K562 (cell line): ENCODE results near the gene SMIM29. TPM values are rescaled to one million over a fixed set of nuclear protein-coding genes. Genes with fewer than 3 reads are reported as not detected.

ENCODE experiments used
- ARID1B ChIP-seq: fragments of 450-650 bp; IDR thresholded peaks from 2 replicates; pipeline ENCODE4 v1.6.1; 2016; ENCODE audit warnings: antibody characterized with exemption, mild to moderate bottlenecking, inconsistent platforms
- ATF2 ChIP-seq: sonication (generic); formaldehyde crosslinking; IDR thresholded peaks from 2 replicates; pipeline ENCODE4 v1.8.1; 2022; ENCODE audit warnings: missing genetic modification reagents
- CBX3 ChIP-seq, 2 experiments: IDR thresholded peaks; 1 replicate in 1 of 2; 2 replicates in 1 of 2; pipeline ENCODE4 v1.6.1; 2012; ENCODE audit warnings: inconsistent platforms in 2 of 2, low read length in 2 of 2, borderline replicate concordance in 1 of 2, control low read depth in 1 of 2
- CHD2 ChIP-seq: IDR thresholded peaks from 2 replicates; pipeline ENCODE4 v1.6.1; 2011; ENCODE audit warnings: low read depth, low read length
- HLTF ChIP-seq: fragments of 450-650 bp; IDR thresholded peaks from 2 replicates; pipeline ENCODE4 v1.6.1; 2016
- NUFIP1 ChIP-seq: fragments of 450-650 bp; IDR thresholded peaks from 2 replicates; pipeline ENCODE4 v1.6.1; 2018; ENCODE audit not compliant: partially characterized antibody
- OTX1 ChIP-seq: fragments of 450-650 bp; formaldehyde crosslinking; IDR thresholded peaks from 2 replicates; pipeline ENCODE4 v1.4.0; 2022; ENCODE audit warnings: mild to moderate bottlenecking
- PHB ChIP-seq: fragments of 250-450 bp; sonication (Bioruptor Pico); IDR thresholded peaks from 2 replicates; pipeline ENCODE4 v1.5.0; 2021
- TFAP4 ChIP-seq: sonication (generic); formaldehyde crosslinking; IDR thresholded peaks from 2 replicates; pipeline ENCODE4 v1.8.0; 2022; ENCODE audit warnings: missing genetic modification reagents, mild to moderate bottlenecking, moderate library complexity, borderline replicate concordance
- ZNF408 ChIP-seq: fragments of 250-450 bp; sonication (Bioruptor Pico); IDR thresholded peaks from 2 replicates; pipeline ENCODE4 v1.4.0; 2020; ENCODE audit warnings: low read depth, mild to moderate bottlenecking, moderate library complexity
- ZNF696 ChIP-seq: fragments of 250-450 bp; sonication (Bioruptor Pico); conservative IDR thresholded peaks from 2 replicates; pipeline ENCODE4 v1.4.0; 2020; ENCODE audit warnings: mild to moderate bottlenecking, moderate library complexity
- polyA plus RNA-seq, 8 experiments: library from polyadenylated mRNA; depleted of rRNA in 4 of 8; stranded (reverse) in 5 of 8; unstranded in 3 of 8; fragments of >200 nt; fragmentation: Nextera tagmentation in 2 of 8; fragmentation: Illumina TruSeq in 1 of 8; extraction: Ambion mirVana in 2 of 8; extraction: Trizol in 1 of 8; gene quantifications; 2 replicates each; pipeline versions ENCODE4 v1.2.1 to v1.2.3, GENCODE V29; 2011 to 2014; ENCODE audit warnings: inconsistent platforms in 1 of 8, missing spikeins in 1 of 8
- total RNA-seq, 7 experiments: library from RNA; depleted of rRNA in 6 of 7; stranded (reverse); fragments of >200 nt in 6 of 7; fragmentation: Illumina TruSeq in 2 of 7; extraction: Trizol in 2 of 7; gene quantifications; 2 replicates each; pipeline versions ENCODE4 v1.2.1 to v1.2.3, GENCODE V29; 2011 to 2021; ENCODE audit warnings: low replicate concordance in 1 of 7
- TF ChIP-seq, protein P1 (sequence below): fragments of 450-650 bp; formaldehyde crosslinking; IDR thresholded peaks from 2 replicates; pipeline ENCODE4 v1.4.0; 2020; ENCODE audit warnings: mild to moderate bottlenecking, moderate library complexity
- TF ChIP-seq, protein P2 (sequence below): fragments of 250-450 bp; sonication (Bioruptor Pico); IDR thresholded peaks from 2 replicates; pipeline ENCODE4 v1.4.0; 2020

Gene SMIM29
- total and polyA plus RNA-seq, 9 of the 15 experiments (the other 6 are each of a cell fraction or from before 2014, with no cell fraction given), result 6.5 to 36.7 (median 20.9) TPM

- TF ChIP-seq, protein P1, sequence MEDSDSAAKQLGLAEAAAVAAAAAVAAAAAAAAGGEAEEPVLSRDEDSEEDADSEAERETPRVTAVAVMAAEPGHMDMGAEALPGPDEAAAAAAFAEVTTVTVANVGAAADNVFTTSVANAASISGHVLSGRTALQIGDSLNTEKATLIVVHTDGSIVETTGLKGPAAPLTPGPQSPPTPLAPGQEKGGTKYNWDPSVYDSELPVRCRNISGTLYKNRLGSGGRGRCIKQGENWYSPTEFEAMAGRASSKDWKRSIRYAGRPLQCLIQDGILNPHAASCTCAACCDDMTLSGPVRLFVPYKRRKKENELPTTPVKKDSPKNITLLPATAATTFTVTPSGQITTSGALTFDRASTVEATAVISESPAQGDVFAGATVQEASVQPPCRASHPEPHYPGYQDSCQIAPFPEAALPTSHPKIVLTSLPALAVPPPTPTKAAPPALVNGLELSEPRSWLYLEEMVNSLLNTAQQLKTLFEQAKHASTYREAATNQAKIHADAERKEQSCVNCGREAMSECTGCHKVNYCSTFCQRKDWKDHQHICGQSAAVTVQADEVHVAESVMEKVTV (CRISPR knock-in tag), result 0 out of 2 replicates have a peak, but pooled peaks have one; percentile 16
- TF ChIP-seq CHD2 (peak; percentile 26; the same call in 1 of the 2 replicates), ZNF696 (CRISPR knock-in tag) (no peak), HLTF (peak; percentile 81), ATF2 (CRISPR knock-in tag) (0 out of 2 replicates have a peak, but pooled peaks have one; percentile 61), TFAP4 (CRISPR knock-in tag) (peak; percentile 70), OTX1 (CRISPR knock-in tag) (peak; percentile 54; the same call in 1 of the 2 replicates), CBX3 (IDR thresholded peaks at IDR 0.05; ENCODE audit: borderline replicate concordance in 1 of 2, low read length in 2 of 2) (peak in 1 of 2 experiments; percentile 39; a peak in 1 of 3 replicates), NUFIP1 (no peak), ARID1B (peak; percentile 58), ZNF408 (CRISPR knock-in tag) (no peak), PHB (CRISPR knock-in tag) (peak; percentile 74; the same call in 1 of the 2 replicates)
- TF ChIP-seq, protein P2, sequence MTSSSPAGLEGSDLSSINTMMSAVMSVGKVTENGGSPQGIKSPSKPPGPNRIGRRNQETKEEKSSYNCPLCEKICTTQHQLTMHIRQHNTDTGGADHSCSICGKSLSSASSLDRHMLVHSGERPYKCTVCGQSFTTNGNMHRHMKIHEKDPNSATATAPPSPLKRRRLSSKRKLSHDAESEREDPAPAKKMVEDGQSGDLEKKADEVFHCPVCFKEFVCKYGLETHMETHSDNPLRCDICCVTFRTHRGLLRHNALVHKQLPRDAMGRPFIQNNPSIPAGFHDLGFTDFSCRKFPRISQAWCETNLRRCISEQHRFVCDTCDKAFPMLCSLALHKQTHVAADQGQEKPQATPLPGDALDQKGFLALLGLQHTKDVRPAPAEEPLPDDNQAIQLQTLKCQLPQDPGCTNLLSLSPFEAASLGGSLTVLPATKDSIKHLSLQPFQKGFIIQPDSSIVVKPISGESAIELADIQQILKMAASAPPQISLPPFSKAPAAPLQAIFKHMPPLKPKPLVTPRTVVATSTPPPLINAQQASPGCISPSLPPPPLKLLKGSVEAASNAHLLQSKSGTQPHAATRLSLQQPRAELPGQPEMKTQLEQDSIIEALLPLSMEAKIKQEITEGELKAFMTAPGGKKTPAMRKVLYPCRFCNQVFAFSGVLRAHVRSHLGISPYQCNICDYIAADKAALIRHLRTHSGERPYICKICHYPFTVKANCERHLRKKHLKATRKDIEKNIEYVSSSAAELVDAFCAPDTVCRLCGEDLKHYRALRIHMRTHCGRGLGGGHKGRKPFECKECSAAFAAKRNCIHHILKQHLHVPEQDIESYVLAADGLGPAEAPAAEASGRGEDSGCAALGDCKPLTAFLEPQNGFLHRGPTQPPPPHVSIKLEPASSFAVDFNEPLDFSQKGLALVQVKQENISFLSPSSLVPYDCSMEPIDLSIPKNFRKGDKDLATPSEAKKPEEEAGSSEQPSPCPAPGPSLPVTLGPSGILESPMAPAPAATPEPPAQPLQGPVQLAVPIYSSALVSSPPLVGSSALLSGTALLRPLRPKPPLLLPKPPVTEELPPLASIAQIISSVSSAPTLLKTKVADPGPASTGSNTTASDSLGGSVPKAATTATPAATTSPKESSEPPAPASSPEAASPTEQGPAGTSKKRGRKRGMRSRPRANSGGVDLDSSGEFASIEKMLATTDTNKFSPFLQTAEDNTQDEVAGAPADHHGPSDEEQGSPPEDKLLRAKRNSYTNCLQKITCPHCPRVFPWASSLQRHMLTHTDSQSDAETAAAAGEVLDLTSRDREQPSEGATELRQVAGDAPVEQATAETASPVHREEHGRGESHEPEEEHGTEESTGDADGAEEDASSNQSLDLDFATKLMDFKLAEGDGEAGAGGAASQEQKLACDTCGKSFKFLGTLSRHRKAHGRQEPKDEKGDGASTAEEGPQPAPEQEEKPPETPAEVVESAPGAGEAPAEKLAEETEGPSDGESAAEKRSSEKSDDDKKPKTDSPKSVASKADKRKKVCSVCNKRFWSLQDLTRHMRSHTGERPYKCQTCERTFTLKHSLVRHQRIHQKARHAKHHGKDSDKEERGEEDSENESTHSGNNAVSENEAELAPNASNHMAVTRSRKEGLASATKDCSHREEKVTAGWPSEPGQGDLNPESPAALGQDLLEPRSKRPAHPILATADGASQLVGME, result 0 out of 2 replicates have a peak, but pooled peaks have one; percentile 41
Measured at GRCh38 chr6:34246563-34247391, 2.0 kb downstream of the SMIM29 start (continued).
